Measurements from ENCODE around the gene GNAZ. TPM values are rescaled to one million over a fixed set of nuclear protein-coding genes. Genes with fewer than 3 reads are reported as not detected.

GNAZ gene
- total RNA-seq, 2 experiments from 2014 or later, result 0.21 to 0.26 TPM

DNA sequence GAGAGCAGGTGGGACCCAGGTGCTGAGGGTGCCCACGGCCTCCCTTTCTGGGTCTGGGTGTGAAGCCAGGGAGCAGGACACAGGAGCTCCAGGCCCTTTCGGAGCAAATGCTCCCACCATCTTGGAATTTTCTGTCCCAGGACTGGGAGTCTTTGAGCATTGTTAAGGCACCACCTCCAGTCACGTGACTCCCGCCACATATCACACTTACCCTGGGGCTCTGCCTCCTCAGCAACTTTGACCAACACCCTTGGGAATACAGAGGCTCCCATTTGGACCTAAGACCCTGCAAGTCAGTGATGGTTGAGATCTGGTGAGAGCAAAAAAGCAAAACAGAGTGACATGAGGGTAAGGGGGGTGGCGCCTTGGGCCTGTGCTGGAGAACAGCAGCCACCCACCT lies 35.6 kb downstream of the GNAZ start:
- POLR2A ChIA-PET, result no interaction called here

DNA sequence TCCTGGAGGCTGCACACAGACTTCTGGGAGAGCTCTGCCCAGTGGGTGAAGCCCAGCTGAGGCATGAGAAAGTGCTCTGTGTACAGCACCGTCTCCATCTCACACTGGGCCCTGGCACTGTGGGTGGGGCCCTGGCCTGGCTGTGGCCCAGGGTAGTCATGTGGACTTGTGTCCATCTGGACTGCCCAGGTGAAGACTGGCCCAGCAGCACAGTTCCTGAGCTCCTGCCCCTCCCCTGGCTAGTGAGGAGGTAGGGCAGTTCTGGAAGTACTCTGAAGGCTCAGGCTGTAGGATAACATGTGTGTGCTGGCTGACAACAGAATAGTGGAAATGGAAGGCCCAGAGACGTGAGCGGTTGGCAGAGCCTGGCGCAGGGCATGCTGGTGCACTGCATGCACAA lies 36.0 kb downstream of the GNAZ start:
- Mint-ChIP-seq H3K9me3 (ENCODE audit: insufficient read depth) (no peaks in the 10 kb centered on the region), H3K27ac (no peak overlapping the region), H3K36me3 (ENCODE audit: low read depth) (no peaks in the 10 kb centered on the region), H3K4me1 (ENCODE audit: low read depth) (no peaks in the 10 kb centered on the region), H3K4me3 (no peak overlapping the region), H3K27me3 (ENCODE audit: low read depth) (no peaks in the 10 kb centered on the region)
- POLR2A ChIA-PET, result no interaction called here
- no peak for DNase-seq
- ATAC-seq, result no peak
- CTCF ChIA-PET, result no interaction called here

More for the DNA sequence above, 35.6 kb downstream of the GNAZ start:
- Mint-ChIP-seq H3K4me3 (no peak overlapping the region), H3K27ac (no peak overlapping the region), H3K9me3 (ENCODE audit: insufficient read depth) (no peaks in the 10 kb centered on the region), H3K27me3 (ENCODE audit: low read depth) (no peaks in the 10 kb centered on the region), H3K4me1 (ENCODE audit: low read depth) (no peaks in the 10 kb centered on the region), H3K36me3 (ENCODE audit: low read depth) (no peaks in the 10 kb centered on the region)
- DNase-seq, result no peak
- ATAC-seq, result no peak
- CTCF ChIA-PET, result no interaction called here

- DNase-seq (no peak), ATAC-seq (no peak)
- no peaks in the 10 kb centered on the region for H3K36me3 Mint-ChIP-seq (ENCODE audit: low read depth)
- H3K27me3 Mint-ChIP-seq (ENCODE audit: low read depth), result no peaks in the 10 kb centered on the region
- POLR2A ChIA-PET, result no interaction called here
- CTCF ChIA-PET, result no interaction called here
- no peaks in the 10 kb centered on the region for H3K4me1 Mint-ChIP-seq (ENCODE audit: low read depth)
- H3K9me3 Mint-ChIP-seq (ENCODE audit: insufficient read depth), result no peaks in the 10 kb centered on the region
- no peak overlapping the region for H3K27ac Mint-ChIP-seq
- no peak overlapping the region for H3K4me3 Mint-ChIP-seq
Observed at GRCh38 chr22:23106906-23107367, 36.6 kb downstream of the GNAZ start.

- Mint-ChIP-seq H3K27ac (no peak overlapping the region), H3K4me1 (ENCODE audit: low read depth) (no peaks in the 10 kb centered on the region), H3K4me3 (no peak overlapping the region), H3K9me3 (ENCODE audit: insufficient read depth) (no peaks in the 10 kb centered on the region), H3K36me3 (ENCODE audit: low read depth) (no peaks in the 10 kb centered on the region), H3K27me3 (ENCODE audit: low read depth) (no peaks in the 10 kb centered on the region)
- DNase-seq, result no peak
- CTCF ChIA-PET, result no interaction called here
- no peak for ATAC-seq
- POLR2A ChIA-PET, result interaction anchor here (1.1 kb wide), 1 partner anchor 14 kb away, joined by 3 read pairs; no protein-coding TSS in a partner anchor
Observed at GRCh38 chr22:23107487-23108248, 37.3 kb downstream of the GNAZ start.

DNA sequence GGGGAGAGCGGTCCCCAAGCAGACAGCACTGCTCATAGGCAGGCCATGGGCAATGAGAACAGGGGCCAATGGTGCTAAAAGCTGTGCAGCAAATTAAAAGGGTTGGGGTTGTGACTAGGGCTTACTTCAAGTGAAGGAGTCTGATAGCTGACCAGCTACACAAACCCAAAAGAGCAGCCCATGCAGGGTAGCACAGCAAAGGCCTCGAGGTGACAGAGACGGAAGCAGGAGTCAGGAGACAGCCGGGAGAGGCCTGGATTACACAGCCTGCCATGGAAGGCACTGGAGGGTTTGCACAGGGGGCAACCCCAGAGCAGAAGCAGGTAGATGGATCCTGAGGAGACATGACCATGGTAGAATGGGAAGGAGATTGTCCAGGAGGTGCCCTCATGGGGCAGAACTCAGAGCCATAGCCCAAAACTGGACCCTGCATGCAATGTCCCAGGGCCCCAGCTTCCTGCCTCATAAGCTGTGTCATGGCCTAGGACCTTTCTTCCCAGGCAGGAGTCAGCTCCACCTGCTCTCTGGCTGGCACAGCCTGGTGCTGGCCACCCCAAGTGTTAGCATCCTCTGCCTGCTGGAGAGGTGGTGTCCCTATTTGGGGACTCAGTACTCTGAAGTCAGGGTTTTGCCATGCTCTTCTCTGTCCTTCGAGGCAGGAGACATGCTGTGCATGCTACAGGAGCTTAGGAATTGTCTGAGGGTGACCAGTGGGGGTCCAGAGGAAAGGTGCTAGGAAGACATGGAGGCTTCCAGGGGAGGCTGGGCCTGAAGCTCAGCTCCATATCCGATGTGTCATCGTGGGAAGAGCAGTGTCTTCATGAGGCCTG lies 38.1 kb downstream of the GNAZ start:
- H3K36me3 Mint-ChIP-seq (ENCODE audit: low read depth), result no peaks in the 10 kb centered on the region
- H3K9me3 Mint-ChIP-seq (ENCODE audit: insufficient read depth), result no peaks in the 10 kb centered on the region
- H3K4me3 Mint-ChIP-seq, result no peak overlapping the region
- no peaks in the 10 kb centered on the region for H3K4me1 Mint-ChIP-seq (ENCODE audit: low read depth)
- ChIA-PET POLR2A (interaction anchor here (1.1 kb wide), 1 partner anchor 13 kb away, joined by 3 read pairs; no protein-coding TSS in a partner anchor), CTCF (no interaction called here)
- no peak overlapping the region for H3K27ac Mint-ChIP-seq
- no peak for DNase-seq
- no peaks in the 10 kb centered on the region for H3K27me3 Mint-ChIP-seq (ENCODE audit: low read depth)
- ATAC-seq, result no peak

DNA sequence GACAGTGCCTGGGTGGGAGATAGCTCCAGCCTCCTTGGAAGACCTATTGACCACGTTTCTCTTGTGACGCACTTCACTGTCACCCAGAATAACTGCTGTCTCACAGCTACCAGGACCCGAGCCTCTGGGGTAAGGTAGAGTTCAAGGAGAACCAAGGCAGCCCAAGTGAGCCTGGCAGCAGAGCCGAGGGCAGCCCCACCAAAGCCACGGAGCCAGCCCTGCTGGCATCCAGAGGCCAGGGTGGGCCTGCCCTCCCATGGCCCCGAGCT lies 38.7 kb downstream of the GNAZ start:
- CTCF ChIA-PET, result no interaction called here
- no peak overlapping the region for H3K4me3 Mint-ChIP-seq
- H3K9me3 Mint-ChIP-seq (ENCODE audit: insufficient read depth), result no peaks in the 10 kb centered on the region
- no peak overlapping the region for H3K27ac Mint-ChIP-seq
- ATAC-seq, result no peak
- H3K27me3 Mint-ChIP-seq (ENCODE audit: low read depth), result no peaks in the 10 kb centered on the region
- no peak for DNase-seq
- POLR2A ChIA-PET, result no interaction called here
- no peaks in the 10 kb centered on the region for H3K36me3 Mint-ChIP-seq (ENCODE audit: low read depth)
- H3K4me1 Mint-ChIP-seq (ENCODE audit: low read depth), result no peaks in the 10 kb centered on the region

DNA sequence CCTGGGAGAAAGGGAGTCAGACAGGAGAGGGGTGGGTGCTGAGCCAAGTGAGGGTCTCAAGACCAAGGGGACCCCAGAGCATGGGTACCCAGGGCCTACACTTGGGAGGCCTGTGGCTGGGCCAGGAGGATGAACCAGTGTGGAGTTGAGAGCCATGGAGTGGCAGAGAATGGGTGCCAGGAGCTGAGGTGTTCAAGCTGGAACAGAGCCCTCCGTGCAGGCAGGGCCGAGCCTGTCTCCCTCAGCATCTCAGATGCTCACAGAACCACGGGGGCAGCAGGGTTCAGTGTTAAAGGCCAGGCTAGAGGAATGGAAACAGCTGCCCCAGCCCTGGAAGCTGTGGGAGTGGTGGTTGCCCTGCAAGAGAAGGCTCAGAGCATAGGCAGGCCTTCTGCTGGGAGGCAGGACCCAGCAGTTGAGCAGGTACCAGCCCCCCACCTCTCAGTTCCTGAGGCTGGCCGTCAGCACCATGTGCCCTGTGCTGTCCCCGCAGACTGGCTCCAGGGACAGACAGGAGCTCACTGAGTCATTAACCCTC lies 39.2 kb downstream of the GNAZ start:
- no peak overlapping the region for H3K27ac Mint-ChIP-seq
- no peak for DNase-seq
- CTCF ChIA-PET, result interaction anchor here (1.7 kb wide), 1 partner anchor 18 kb away, joined by 4 read pairs; no protein-coding TSS in a partner anchor

DNA sequence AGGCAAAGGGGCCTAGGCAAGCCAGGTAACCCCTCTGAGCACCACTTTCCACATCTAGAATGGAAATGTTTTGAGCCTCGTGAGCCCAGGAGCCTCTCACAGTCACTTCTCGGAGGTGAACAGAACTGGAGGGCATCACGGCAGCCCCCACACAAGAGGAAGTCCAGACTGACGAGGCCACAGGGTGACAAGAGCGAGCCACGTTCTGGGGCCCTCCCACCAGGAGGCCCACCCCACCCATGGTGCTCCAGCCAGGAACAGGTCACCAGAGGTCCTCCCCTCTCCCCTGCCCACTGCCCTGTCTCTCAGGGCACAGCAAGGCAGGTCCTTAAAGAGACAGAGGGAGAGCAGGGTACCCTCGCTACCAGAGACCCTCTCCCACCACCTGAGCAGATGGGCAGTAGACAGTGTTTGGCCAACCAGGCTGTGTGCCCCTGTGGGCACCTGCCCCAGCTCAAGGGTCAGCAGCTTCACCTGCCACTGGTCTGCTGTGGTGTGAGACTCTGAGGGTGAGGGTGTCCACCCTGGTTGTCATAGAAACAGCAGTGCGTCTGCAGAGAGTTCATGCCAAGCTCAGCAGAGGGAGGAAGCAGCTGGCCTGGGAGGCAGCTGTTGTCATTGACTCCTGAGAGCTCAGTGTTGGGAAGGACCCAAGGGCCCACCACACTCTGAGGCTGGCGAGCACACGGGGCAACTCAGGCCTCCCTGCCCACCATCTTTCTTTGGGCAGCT lies 40.0 kb downstream of the GNAZ start:
- Mint-ChIP-seq H3K9me3 (ENCODE audit: insufficient read depth) (no peaks in the 10 kb centered on the region), H3K4me1 (ENCODE audit: low read depth) (no peaks in the 10 kb centered on the region), H3K27me3 (ENCODE audit: low read depth) (no peaks in the 10 kb centered on the region), H3K4me3 (no peak overlapping the region), H3K27ac (no peak overlapping the region), H3K36me3 (ENCODE audit: low read depth) (no peaks in the 10 kb centered on the region)
- ChIA-PET CTCF (interaction anchor here (1.7 kb wide), 1 partner anchor 17 kb away, joined by 4 read pairs; no protein-coding TSS in a partner anchor), POLR2A (no interaction called here)
- ATAC-seq (no peak), DNase-seq (no peak)

More for the DNA sequence above, 39.2 kb downstream of the GNAZ start:
- H3K4me1 Mint-ChIP-seq (ENCODE audit: low read depth), result no peaks in the 10 kb centered on the region
- no peak for ATAC-seq
- no peaks in the 10 kb centered on the region for H3K9me3 Mint-ChIP-seq (ENCODE audit: insufficient read depth)
- POLR2A ChIA-PET, result no interaction called here
- no peaks in the 10 kb centered on the region for H3K36me3 Mint-ChIP-seq (ENCODE audit: low read depth)
- H3K4me3 Mint-ChIP-seq, result no peak overlapping the region
- H3K27me3 Mint-ChIP-seq (ENCODE audit: low read depth), result no peaks in the 10 kb centered on the region

- Mint-ChIP-seq H3K27me3 (ENCODE audit: low read depth) (no peaks in the 10 kb centered on the region), H3K27ac (no peak overlapping the region), H3K4me1 (ENCODE audit: low read depth) (no peaks in the 10 kb centered on the region), H3K9me3 (ENCODE audit: insufficient read depth) (no peaks in the 10 kb centered on the region), H3K36me3 (ENCODE audit: low read depth) (no peaks in the 10 kb centered on the region), H3K4me3 (no peak overlapping the region)
- ATAC-seq, result no peak
- CTCF ChIA-PET, result interaction anchor here (1.7 kb wide), 1 partner anchor 17 kb away, joined by 4 read pairs; no protein-coding TSS in a partner anchor
- no peak for DNase-seq
- POLR2A ChIA-PET, result no interaction called here
Observed at GRCh38 chr22:23110922-23111527, 40.7 kb downstream of the GNAZ start.

GRCh38 chr22:23112472-23113012 lies 42.2 kb downstream of the GNAZ start:
- Mint-ChIP-seq H3K4me1 (ENCODE audit: low read depth) (no peaks in the 10 kb centered on the region), H3K27me3 (ENCODE audit: low read depth) (no peaks in the 10 kb centered on the region), H3K4me3 (no peak overlapping the region), H3K27ac (no peak overlapping the region), H3K9me3 (ENCODE audit: insufficient read depth) (no peaks in the 10 kb centered on the region), H3K36me3 (ENCODE audit: low read depth) (no peaks in the 10 kb centered on the region)
- ChIA-PET CTCF (interaction anchor here (1.3 to 1.9 kb wide), 2 partner anchors 15 to 156 kb away, joined by 3 to 5 read pairs; no protein-coding TSS in a partner anchor), POLR2A (no interaction called here)
- ATAC-seq, result no peak
- DNase-seq, result no peak

DNA sequence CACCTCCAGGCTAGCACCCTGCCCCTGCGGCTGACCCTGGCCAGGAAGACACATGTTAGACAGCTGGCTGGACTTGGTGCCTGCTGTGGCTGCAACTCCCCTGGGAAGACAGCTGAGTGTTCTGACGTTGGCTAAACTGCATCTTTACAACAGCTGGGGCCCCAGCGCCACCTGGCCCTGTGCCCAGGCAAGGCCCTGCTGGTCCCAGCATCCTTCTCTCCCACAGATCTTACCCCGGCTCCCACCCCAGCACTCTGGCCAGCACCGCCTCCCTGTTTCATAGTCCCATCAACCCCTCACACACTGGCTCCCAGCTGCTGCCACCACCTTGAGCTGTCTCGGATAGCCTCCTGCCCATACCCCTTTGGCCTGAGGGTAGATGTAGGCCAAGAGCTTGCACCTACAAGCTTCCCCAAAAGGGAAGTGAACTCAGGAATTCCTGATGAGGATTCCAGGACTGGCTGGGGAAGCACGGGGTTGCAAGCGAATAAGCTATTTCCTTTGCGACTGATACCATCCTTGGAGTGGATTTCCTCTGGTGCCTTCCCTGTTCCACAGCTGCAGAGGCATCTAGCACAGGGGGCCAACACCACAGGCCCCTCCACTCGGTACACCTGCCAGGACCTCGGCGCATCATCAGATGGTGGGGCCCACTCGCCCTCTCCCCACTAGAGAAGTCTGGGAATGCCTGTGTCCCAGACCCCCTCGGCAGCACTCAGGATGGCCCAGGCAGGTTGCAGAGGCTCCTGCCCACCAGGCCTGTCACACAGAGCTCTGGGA lies 42.9 kb downstream of the GNAZ start:
- ATAC-seq, result no peak

More for the DNA sequence above, 42.9 kb downstream of the GNAZ start:
- CTCF ChIA-PET, result interaction anchor here (1.3 to 1.9 kb wide), 2 partner anchors 15 to 157 kb away, joined by 3 to 5 read pairs; no protein-coding TSS in a partner anchor
- Mint-ChIP-seq H3K27me3 (ENCODE audit: low read depth) (no peaks in the 10 kb centered on the region), H3K9me3 (ENCODE audit: insufficient read depth) (no peaks in the 10 kb centered on the region), H3K36me3 (ENCODE audit: low read depth) (no peaks in the 10 kb centered on the region), H3K4me1 (ENCODE audit: low read depth) (no peaks in the 10 kb centered on the region), H3K27ac (peak overlapping the region; percentile 52), H3K4me3 (no peak overlapping the region)
- DNase-seq, result no peak
- POLR2A ChIA-PET, result no interaction called here

Data from activated CD8-positive, alpha-beta T cell treated with anti-CD3 and anti-CD28 coated beads, Interleukin-2, amount 10 ng/mL, durations not matched to agents 7 days and 5 days (primary cell).